Posterior cingulate gyrus (tissue), 11 donors: ENCODE data around the gene UBR4.
"Not testable (repeated sequence)": the region's sequence is repeated elsewhere in the genome, so short reads cannot be mapped to it uniquely, and the experiment has no call there.

Source experiments
- DNase-seq, 10 donors: peaks; one replicate each; pipeline versions ENCODE4 v3.0.0 to v3.0.0-alpha.2; 2020 to 2021; ENCODE audit warnings: mixed read lengths in 3 of 10
- intact Hi-C: fragments of 100-400 bp; cut with DNase I; formaldehyde crosslinking; loops from one replicate; pipeline ENCODE4 v1.15.1; 2023

Gene UBR4

GRCh38 chr1:19220991-19221390 is 10.9 kb upstream of the UBR4 start:
- DNase-seq, result no peak
- intact Hi-C loops, result no loop called here

DNA sequence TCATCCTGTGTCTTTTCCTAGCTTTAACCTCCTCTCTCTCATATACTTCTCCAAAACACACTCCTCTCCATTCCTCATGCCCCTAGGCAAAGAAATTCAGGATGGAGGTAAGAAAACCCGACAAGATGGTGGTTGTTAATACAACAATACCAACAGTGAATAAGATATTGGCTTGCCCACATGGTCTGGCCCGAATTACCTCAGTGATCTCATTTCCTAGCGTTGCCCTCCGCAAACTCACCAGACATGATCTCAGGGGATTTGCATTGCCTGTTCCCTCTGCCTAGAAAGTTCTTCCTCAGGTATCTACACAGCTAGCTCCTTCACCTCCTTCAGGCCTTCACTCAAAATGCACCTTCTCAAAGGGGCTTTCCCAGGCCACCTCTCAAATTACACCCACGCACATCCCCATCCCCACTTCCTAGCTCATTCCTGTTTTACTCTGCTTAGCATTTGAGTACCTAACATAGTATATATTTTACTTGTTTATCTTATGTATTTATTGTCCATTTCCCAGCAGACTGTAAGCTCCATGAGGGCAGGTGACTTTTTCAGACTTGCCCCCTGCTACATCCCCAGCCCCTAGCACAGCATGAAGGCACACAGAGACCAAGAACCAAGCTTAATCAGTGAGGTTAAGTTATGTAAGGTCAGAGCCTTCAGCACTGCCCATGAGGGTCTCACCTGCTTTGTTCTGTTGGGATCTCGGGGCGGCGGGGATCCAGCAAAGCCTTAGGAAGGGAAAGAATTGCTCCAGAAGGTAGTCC is 10.2 kb upstream of the UBR4 start:
- intact Hi-C loops, result no loop called here
- DNase-seq, result no peak

DNA sequence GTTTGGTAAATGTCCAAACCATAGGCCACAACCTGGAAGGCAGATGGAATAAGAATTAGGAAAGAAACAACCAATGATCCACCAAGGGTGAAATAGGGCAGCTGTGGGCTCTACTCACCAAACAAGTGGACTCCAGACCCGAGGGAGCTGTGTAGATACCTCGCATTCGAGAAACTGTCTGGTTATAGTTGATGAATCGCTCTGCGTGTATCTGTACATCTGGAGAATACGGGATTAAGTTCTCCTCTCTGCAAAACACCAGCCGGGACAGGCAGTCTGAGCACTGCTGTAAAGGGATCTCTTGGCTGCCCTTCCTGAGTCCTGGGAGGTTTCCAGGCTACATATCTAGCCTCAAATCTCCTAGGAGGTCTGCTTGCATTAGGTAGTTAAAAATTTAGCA is 9.4 kb upstream of the UBR4 start:
- intact Hi-C loops, result no loop called here
- DNase-seq, result no peak

GRCh38 chr1:19216585-19216984 is 6.5 kb upstream of the UBR4 start:
- intact Hi-C loops, result not testable (repeated sequence)

DNA sequence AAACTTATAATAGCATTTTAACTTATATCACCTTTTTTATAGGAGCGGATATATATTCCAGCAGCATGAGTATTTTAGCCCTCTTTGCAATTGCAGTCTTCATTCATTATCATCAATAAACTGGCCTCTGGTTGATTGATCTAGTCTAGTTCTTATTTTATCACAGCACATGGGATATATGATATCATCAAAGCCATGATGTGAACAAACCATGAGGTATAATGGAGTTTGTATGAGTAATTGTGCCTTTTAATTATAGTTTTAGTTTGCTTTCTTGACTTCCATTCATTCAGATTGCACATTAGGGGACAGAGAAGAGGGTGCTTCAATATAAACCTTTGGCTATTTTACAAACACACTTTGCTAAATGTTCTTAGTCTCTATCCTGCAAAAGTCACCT is 3.5 kb upstream of the UBR4 start:
- no peak for DNase-seq
- intact Hi-C loops, result loop anchor here (5.0 kb wide), 2 partner anchors 39 to 274 kb away; partner anchors contain the start of genes CAPZB, EMC1 and MRTO4

More at GRCh38 chr1:19216585-19216984, 6.5 kb upstream of the UBR4 start:
- DNase-seq, result not testable (repeated sequence)

- no peak for DNase-seq
- intact Hi-C loops, result loop anchor here (5.0 kb wide), 2 partner anchors 40 to 275 kb away; partner anchors contain the start of genes CAPZB, EMC1 and MRTO4
Observed at GRCh38 chr1:19212167-19212566, 2.1 kb upstream of the UBR4 start.

DNA sequence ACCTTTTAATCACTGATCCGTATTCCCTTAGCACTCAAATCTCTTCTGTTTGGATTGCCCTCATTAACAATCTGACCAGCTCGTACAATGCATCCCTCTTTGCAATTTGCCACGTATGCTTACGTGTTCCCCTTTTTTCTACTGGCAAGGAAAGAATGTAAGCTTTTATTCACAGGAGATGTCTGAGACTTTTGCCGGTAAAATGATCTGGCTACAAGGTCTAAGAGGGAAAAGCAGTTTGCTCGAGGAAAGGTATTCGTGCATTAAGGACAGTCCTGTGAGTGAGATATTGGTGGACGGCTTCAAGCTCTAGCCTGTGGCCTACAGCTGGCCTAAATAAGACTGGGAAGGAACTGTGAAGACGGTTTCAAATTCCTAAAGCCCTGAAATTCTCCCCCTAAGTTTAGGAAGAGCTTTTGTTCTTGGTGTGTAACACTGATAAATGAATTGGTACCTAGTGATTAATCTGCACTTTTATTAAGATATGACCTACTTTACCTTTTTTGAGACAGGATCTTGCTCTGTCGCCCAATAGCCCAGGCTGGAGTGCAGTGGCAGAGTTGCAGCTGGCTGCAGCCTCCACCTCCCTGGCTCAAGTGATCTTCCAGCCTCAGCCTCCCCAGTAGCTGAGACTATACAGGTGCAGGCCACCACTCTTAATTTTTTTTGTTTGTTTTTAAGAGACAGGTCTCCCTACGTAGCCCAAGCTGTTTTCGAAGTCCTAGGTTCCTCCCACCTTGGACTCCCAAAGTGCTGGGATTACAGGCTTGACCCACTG is 895 bp upstream of the UBR4 start:
- no peak for DNase-seq
- intact Hi-C loops, result loop anchor here (5.0 kb wide), 2 partner anchors 41 to 276 kb away; partner anchors contain the start of genes CAPZB, EMC1 and MRTO4

DNA sequence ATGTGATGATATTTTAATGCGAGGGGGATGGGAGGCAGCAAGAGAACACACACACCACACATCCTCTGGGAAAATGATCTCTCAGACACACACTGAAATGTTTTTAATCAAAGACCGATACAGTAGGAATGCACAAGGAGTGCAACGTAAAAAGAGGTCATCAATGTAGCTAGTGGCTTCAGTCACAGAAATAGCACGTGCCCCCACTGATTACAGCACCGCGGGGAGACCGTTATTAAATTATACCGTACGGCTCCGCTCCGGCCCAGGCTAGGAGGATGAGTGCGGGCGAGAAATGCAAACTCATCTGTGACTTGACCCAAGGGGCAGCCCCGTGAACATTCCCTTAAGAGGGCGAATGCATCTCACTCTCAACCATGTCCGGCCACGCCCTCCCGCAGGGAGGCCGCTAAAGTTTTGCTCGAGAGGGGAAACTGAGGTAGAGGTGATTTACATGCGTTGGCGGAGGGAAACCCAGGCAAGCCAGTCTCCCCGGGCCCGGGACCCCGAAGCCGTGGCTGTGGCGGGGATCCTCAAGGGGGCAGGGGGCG is 552 bp downstream of the UBR4 start:
- intact Hi-C loops, result no loop called here
- peak in 4 of 10 donors; percentile 14 to 86 (median 50) for DNase-seq

DNA sequence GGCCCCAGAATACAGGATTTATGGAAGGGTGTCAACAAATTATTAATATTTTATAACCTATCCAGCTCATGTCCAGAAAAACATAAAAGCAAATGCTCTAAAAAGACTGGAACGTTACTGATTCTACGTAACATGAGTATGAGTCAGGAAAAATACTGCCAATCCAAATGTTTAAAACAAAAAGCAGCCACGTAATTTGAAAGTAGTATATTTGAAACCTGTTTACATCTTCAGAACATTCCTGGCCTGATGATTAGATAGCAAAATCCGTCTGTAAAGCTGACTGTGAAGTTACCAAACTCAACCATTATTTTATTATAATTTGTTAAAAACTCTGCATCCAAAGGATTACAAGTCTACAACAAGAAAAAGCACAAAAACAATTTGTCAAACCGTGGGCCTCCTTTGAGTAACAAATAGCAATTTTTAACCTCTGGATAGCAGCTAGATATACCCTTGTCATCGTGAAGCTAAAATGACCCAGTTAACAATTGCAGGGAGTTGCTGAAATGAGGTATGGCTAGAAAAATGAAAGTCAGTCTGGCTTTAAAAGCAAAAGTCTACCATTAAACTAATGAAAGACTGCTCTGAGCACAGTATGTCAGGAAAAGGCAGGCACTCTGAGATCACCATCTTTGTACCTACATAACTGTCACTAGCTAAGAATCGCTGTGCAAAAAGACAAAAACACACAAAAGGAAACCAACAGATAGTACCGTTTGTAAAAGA is 1.2 kb downstream of the UBR4 start:
- no peak for DNase-seq
- intact Hi-C loops, result no loop called here

DNA sequence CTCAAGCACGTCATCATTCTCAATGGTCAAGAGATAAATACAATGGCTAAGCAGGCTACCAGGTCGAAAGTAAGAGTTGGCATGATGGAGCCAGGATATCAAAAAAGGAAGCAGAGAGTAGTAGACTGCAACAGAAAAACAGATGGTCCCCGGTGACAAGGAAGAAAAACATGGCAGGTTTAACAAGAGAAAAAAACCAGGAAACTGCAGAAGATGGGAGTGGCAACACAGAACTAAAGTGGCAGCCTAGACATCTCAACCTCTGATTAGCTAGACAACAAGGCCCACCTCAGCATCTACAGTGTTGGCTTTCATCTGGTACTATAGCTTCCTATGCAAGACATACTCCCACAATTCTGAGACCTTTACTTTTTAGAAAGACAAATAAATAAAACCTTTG is 3.1 kb downstream of the UBR4 start:
- intact Hi-C loops, result no loop called here
- no peak for DNase-seq

GRCh38 chr1:19205845-19206244 is 4.2 kb downstream of the UBR4 start:
- intact Hi-C loops, result no loop called here
- DNase-seq, result no peak

DNA sequence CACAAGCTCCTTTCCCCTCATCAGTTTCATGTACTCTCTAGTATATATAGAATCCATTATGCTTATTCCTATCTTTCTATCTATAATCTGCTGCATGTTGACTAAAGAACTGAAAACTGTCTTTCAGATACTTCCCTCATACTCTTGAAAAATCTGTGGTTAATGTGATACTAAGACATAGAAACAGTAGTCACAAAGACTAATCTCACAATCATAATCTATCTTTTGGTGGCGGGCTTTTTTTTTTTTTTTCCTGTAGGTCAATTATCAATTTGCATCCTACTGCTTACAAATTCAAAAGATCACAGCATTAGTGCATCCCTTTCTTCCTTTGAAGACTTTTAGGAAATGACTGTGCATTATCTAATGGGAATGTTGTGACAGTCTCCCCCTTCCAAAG is 4.7 kb downstream of the UBR4 start:
- intact Hi-C loops, result no loop called here
- DNase-seq, result no peak

DNA sequence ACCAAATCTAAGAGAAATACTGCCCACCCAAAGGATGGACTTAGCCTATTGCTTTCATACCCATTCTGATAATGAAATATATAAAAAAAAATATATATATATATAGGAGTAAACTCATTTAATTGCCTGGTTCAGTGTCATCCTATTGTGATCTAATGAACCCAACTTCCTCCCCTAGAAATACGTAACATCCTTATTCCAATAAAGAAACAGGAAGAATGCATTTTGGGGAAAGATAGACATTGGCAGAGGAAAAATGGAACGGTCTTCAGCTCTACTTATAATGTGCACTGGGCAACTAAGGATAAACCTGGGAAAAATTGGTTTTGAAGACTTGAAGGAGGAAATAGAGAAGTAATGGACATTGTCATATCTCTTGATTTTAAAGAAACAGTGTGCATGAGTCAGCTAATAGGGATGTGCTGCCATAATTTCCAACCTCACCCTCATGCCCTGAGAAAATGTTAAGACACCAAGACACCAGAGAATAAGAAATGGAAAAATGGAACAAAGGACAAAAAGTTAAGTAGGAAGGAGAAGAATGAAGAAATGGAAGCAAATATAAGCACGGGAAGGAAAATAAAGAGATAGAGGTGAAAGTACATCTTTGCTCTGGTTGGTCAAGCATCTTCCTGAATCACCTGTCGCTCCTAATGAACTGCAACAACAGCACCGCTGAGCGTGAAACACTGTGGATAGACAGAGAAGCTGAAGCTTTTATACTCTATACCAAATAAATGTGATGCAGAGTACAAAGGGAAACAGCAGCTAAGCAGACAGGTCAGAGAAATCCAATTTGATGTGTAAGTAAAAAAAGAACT is 5.4 kb downstream of the UBR4 start:
- intact Hi-C loops, result no loop called here

DNA sequence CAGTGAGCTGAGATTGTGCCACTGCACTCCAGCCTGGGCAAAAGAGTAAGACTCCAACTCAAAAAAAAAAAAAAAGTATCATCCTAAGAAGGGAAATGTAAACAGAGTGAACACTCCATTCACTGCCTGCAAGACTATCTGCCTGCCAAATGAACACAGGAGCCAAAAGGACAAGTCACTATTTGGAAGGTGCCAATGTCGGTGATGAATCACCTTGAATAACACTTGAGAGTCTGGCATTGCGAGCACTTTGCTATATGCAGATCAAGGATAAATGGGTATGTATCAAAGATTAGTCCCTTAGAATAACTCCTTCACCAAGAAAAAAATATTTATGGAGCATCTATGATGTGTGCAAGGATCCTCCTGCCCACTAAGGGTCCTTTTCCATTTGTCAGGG is 6.6 kb downstream of the UBR4 start:
- intact Hi-C loops, result no loop called here

More for the DNA sequence above, 5.4 kb downstream of the UBR4 start:
- DNase-seq, result no peak

DNA sequence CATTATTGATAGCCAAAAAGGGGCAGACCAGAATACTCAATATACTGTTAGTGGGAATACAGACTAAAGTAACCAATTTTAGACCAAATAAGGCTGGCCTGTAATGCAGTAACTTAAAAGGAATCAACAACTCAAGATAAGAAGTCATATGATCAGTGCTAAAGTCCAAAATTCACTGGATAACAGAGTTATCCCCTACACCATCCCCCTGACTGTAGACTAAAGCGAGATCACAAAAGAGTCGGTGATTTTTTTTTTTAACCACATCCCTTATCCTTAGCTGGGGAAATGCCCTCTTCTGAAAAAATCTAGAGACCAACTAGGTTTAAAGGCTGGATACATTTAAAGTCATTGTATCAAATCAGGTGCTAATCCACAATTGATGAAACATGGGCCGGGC is 7.7 kb downstream of the UBR4 start:
- no peak for DNase-seq
- intact Hi-C loops, result no loop called here

More for the DNA sequence above, 6.6 kb downstream of the UBR4 start:
- DNase-seq, result no peak

DNA sequence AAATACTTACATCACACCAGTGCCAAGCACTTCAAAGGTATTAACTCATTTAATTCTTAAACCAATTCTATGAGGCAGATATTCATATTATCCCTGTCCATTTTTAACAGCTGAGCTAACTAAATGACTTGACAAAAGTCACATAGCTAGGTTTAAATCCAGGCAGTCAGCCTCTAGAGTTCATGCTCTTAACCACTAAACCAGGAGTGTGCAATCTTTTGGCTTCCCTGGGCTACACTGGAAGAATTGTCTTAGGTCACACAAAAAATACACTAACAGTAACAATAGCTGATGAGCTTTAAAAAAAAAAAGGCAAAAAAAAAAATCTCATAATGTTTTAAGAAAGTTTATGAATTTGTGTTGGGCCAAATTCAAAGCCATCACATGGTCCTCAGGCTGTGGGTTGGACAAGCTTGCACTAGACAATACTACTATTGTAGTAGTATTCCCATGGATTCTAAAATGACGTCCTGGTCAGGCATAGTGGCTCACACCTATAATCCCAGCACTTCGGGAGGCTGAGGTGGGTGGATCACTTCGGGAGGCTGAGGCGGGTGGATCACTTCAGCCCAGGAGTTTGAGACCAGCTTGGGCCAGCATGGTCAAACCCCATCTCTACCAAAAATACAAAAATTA is 10.0 kb downstream of the UBR4 start:
- intact Hi-C loops, result no loop called here
- no peak for DNase-seq

DNA sequence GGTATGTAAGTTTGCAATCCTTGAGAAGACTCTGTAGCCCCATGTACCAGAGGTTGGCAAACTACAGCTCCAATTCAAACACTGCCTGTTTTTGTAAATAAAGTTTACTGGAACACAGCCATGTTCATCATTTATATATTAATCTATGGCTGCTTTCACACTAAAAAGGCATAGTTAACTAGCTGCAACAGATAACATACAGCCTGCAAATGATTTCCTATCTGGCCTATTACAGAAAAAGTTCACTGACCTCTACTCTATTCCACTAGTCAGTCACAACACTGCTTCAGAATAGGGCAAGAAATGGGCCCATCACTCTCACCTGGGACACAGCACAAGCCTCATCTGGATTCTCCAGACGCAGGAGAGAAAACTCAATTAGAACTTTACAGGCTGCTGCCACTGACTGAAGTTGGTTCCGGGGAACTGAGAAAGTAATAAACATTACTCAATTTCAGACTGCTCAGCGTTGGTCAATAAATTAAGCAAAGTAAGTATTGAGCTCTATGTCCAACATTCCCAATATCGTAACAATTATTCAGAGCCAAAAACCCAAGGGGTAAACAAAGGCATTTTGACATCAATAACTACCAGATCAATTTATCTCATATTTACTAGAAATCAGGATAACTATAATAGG is 10.6 kb downstream of the UBR4 start:
- intact Hi-C loops, result no loop called here
- no peak for DNase-seq

DNA sequence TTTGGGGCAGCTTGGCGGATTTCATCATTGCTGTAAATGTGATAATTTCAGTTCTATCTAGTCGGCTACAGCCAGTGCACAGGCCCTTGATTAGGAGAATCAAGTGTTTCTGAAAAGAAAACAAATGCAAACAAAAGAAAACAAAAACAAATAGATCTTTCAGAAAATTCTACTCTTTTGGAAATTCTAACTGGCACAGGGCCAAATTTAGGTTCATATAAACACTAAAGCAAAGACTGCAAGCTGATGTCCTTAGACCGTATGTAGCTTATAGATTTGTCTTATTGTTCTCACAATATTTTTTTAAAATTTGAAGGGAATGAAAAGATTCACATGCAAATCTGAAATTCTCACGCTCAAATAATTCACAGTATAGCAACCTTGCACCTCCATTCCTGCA is 11.2 kb downstream of the UBR4 start:
- DNase-seq, result no peak
- intact Hi-C loops, result no loop called here

- intact Hi-C loops, result no loop called here
- DNase-seq, result no peak
Observed at GRCh38 chr1:19197845-19198244, 12.2 kb downstream of the UBR4 start.
